ENCODE results near the gene GAS2L2.

- TF ChIP-seq POLR2A (IDR thresholded peaks at IDR 0.05; ENCODE audit: low read length) (no peak), GATA1 (IDR thresholded peaks at IDR 0.05; ENCODE audit: low read depth, low read length) (no peak)
Measured at GRCh38 chr17:35749560-35750412, 3.3 kb downstream of the GAS2L2 start.
